Measurements from ENCODE around the gene CADPS. TPM values are rescaled to one million over a fixed set of nuclear protein-coding genes. Genes with fewer than 3 reads are reported as not detected.

CADPS gene
- total RNA-seq, 1 experiment from 2014 or later = not detected

- Histone ChIP-seq H3F3A (ENCODE audit: insufficient read depth, low read depth) (no peaks in the 10 kb centered on the region), H3K27ac (no peak overlapping the region), H3K27me3 (ENCODE audit: insufficient read depth, low read depth) (peaks cover 27% of the 10 kb centered on the region), H3K79me2 (ENCODE audit: low read depth) (no peaks in the 10 kb centered on the region), H3K9me3 (ENCODE audit: insufficient read depth, low read depth) (no peaks in the 10 kb centered on the region), H4K20me1 (ENCODE audit: insufficient read depth) (no peaks in the 10 kb centered on the region), H3K4me2 (no peak overlapping the region), H3K9me2 (ENCODE audit: insufficient read depth) (no peaks in the 10 kb centered on the region), H3K36me3 (ENCODE audit: low read depth) (no peaks in the 10 kb centered on the region), H3K4me1 (replicated peaks; ENCODE audit: insufficient read depth) (no peaks in the 10 kb centered on the region), H3K4me3 (no peak overlapping the region), H2AFZ (no peak overlapping the region)
- intact Hi-C loops (cut with micrococcal nuclease; ENCODE audit: unreplicated experiment) = no loop called here
- DNase-seq = no peak
- BruUV-seq (replicated peaks) = no TSS peak
- TF ChIP-seq CTCF (conservative IDR thresholded peaks at IDR 0.05) (no peak), EZH2 (IDR thresholded peaks at IDR 0.05; ENCODE audit: low read depth) (no peak)
- POLR2A ChIA-PET (ENCODE audit: unreplicated experiment) = no interaction called here
- CTCF ChIA-PET = no interaction called here
Measured at GRCh38 chr3:62356356-62356755, 518.9 kb downstream of the CADPS start.

- intact Hi-C loops (cut with micrococcal nuclease; ENCODE audit: unreplicated experiment) = no loop called here
- H3K9me3 ChIP-seq (ENCODE audit: insufficient read depth, low read depth) = no peaks in the 10 kb centered on the region
- H3K79me2 ChIP-seq (ENCODE audit: low read depth) = no peaks in the 10 kb centered on the region
- TF ChIP-seq EZH2 (IDR thresholded peaks at IDR 0.05; ENCODE audit: low read depth) = no peak
- no peak for TF ChIP-seq CTCF (conservative IDR thresholded peaks at IDR 0.05)
- H4K20me1 ChIP-seq (ENCODE audit: insufficient read depth) = no peaks in the 10 kb centered on the region
- no peak for DNase-seq
- no peak overlapping the region for H3K27ac ChIP-seq
- H3K4me2 ChIP-seq = no peak overlapping the region
- peaks cover 27% of the 10 kb centered on the region for H3K27me3 ChIP-seq (ENCODE audit: insufficient read depth, low read depth)
- ChIA-PET POLR2A (ENCODE audit: unreplicated experiment) (no interaction called here), CTCF (no interaction called here)
- no peaks in the 10 kb centered on the region for H3K36me3 ChIP-seq (ENCODE audit: low read depth)
- H3K9me2 ChIP-seq (ENCODE audit: insufficient read depth) = no peaks in the 10 kb centered on the region
- no TSS peak for BruUV-seq (replicated peaks)
- H3K4me3 ChIP-seq = no peak overlapping the region
- H2AFZ ChIP-seq = no peak overlapping the region
- no peaks in the 10 kb centered on the region for H3K4me1 ChIP-seq (replicated peaks; ENCODE audit: insufficient read depth)
- H3F3A ChIP-seq (ENCODE audit: insufficient read depth, low read depth) = no peaks in the 10 kb centered on the region
Measured at GRCh38 chr3:62355703-62356102, 519.5 kb downstream of the CADPS start.

Data from PC-9 (cell line).